ENCODE results near the gene TMCC3. TPM values are rescaled to one million over a fixed set of nuclear protein-coding genes. Genes with fewer than 3 reads are reported as not detected.
"Not testable (repeated sequence)": the region's sequence is repeated elsewhere in the genome, so short reads cannot be mapped to it uniquely, and the experiment has no call there.

TMCC3 gene
- total and polyA plus RNA-seq, 4 donors = 24.0 to 46.1 (median 31.3) TPM

GRCh38 chr12:94595152-94595551, 55.2 kb downstream of the TMCC3 start:
- Histone ChIP-seq H3K27me3 (ENCODE audit: control insufficient read depth, insufficient read depth, low read length) (no peaks in the 10 kb centered on the region), H3K36me3 (ENCODE audit: control insufficient read depth, insufficient read depth, low read length) (no peaks in the 10 kb centered on the region), H3K4me1 (ENCODE audit: control insufficient read depth, insufficient read depth, low read length) (peaks cover 10% of the 10 kb centered on the region), H3K4me3 (ENCODE audit: low read depth, low read length) (no peak overlapping the region), H3K27ac (ENCODE audit: low read depth, low read length) (no peak overlapping the region), H3K9me3 (ENCODE audit: control insufficient read depth, insufficient read depth, low read length) (no peaks in the 10 kb centered on the region)
- DNase-seq (ENCODE audit: low read depth in 4 of 6, low spot score in 6 of 6) = no peak
- WGBS (ENCODE audit: insufficient coverage) = no CpG with 5 or more reads among the region's 3 CpGs

- WGBS (ENCODE audit: insufficient coverage) = no CpG with 5 or more reads among the region's 3 CpGs
- H3K4me3 ChIP-seq (ENCODE audit: low read depth, low read length) = no peak overlapping the region
- H3K4me1 ChIP-seq (ENCODE audit: control insufficient read depth, insufficient read depth, low read length) = peaks cover 10% of the 10 kb centered on the region
- DNase-seq (ENCODE audit: low read depth in 4 of 6, low spot score in 6 of 6) = no peak
- no peak overlapping the region for H3K27ac ChIP-seq (ENCODE audit: low read depth, low read length)
- H3K9me3 ChIP-seq (ENCODE audit: control insufficient read depth, insufficient read depth, low read length) = no peaks in the 10 kb centered on the region
- no peaks in the 10 kb centered on the region for H3K27me3 ChIP-seq (ENCODE audit: control insufficient read depth, insufficient read depth, low read length)
- H3K36me3 ChIP-seq (ENCODE audit: control insufficient read depth, insufficient read depth, low read length) = no peaks in the 10 kb centered on the region
Measured at GRCh38 chr12:94594443-94594825, 55.9 kb downstream of the TMCC3 start.

- no peak for DNase-seq (ENCODE audit: low read depth in 4 of 6, low spot score in 6 of 6)
- Histone ChIP-seq H3K4me1 (ENCODE audit: control insufficient read depth, insufficient read depth, low read length) (peaks cover 10% of the 10 kb centered on the region), H3K27ac (ENCODE audit: low read depth, low read length) (no peak overlapping the region), H3K9me3 (ENCODE audit: control insufficient read depth, insufficient read depth, low read length) (no peaks in the 10 kb centered on the region), H3K4me3 (ENCODE audit: low read depth, low read length) (no peak overlapping the region), H3K36me3 (ENCODE audit: control insufficient read depth, insufficient read depth, low read length) (no peaks in the 10 kb centered on the region), H3K27me3 (ENCODE audit: control insufficient read depth, insufficient read depth, low read length) (no peaks in the 10 kb centered on the region)
- WGBS (ENCODE audit: insufficient coverage) = 80% methylated on average over 1 of the region's 4 CpGs
Measured at GRCh38 chr12:94593822-94594442, 56.4 kb downstream of the TMCC3 start.

- not testable (repeated sequence) for H3K36me3 ChIP-seq (ENCODE audit: control insufficient read depth, insufficient read depth, low read length); H3K27ac ChIP-seq (ENCODE audit: low read depth, low read length); H3K9me3 ChIP-seq (ENCODE audit: control insufficient read depth, insufficient read depth, low read length); H3K27me3 ChIP-seq (ENCODE audit: control insufficient read depth, insufficient read depth, low read length); H3K4me3 ChIP-seq (ENCODE audit: low read depth, low read length); DNase-seq (ENCODE audit: low read depth in 4 of 6, low spot score in 6 of 6)
- WGBS (ENCODE audit: insufficient coverage) = 98% methylated on average over 6 of the region's 9 CpGs
- peaks cover 18% of the 10 kb centered on the region for H3K4me1 ChIP-seq (ENCODE audit: control insufficient read depth, insufficient read depth, low read length)
Measured at GRCh38 chr12:94592723-94593122, 57.6 kb downstream of the TMCC3 start.

- no peaks in the 10 kb centered on the region for H3K36me3 ChIP-seq (ENCODE audit: control insufficient read depth, insufficient read depth, low read length)
- WGBS (ENCODE audit: insufficient coverage) = 78% methylated on average over 2 of the region's 6 CpGs
- H3K4me3 ChIP-seq (ENCODE audit: low read depth, low read length) = no peak overlapping the region
- peaks cover 18% of the 10 kb centered on the region for H3K4me1 ChIP-seq (ENCODE audit: control insufficient read depth, insufficient read depth, low read length)
- H3K27me3 ChIP-seq (ENCODE audit: control insufficient read depth, insufficient read depth, low read length) = no peaks in the 10 kb centered on the region
- H3K27ac ChIP-seq (ENCODE audit: low read depth, low read length) = no peak overlapping the region
- no peaks in the 10 kb centered on the region for H3K9me3 ChIP-seq (ENCODE audit: control insufficient read depth, insufficient read depth, low read length)
- no peak for DNase-seq (ENCODE audit: low read depth in 4 of 6, low spot score in 6 of 6)
Measured at GRCh38 chr12:94592080-94592479, 58.3 kb downstream of the TMCC3 start.

GRCh38 chr12:94590428-94590827, 59.9 kb downstream of the TMCC3 start:
- no peak overlapping the region for H3K4me3 ChIP-seq (ENCODE audit: low read depth, low read length)
- no peaks in the 10 kb centered on the region for H3K27me3 ChIP-seq (ENCODE audit: control insufficient read depth, insufficient read depth, low read length)
- H3K36me3 ChIP-seq (ENCODE audit: control insufficient read depth, insufficient read depth, low read length) = no peaks in the 10 kb centered on the region
- no peak for DNase-seq (ENCODE audit: low read depth in 4 of 6, low spot score in 6 of 6)
- no peak overlapping the region for H3K27ac ChIP-seq (ENCODE audit: low read depth, low read length)
- no peaks in the 10 kb centered on the region for H3K9me3 ChIP-seq (ENCODE audit: control insufficient read depth, insufficient read depth, low read length)
- peaks cover 18% of the 10 kb centered on the region for H3K4me1 ChIP-seq (ENCODE audit: control insufficient read depth, insufficient read depth, low read length)
- 54% methylated on average over 7 of the region's 8 CpGs for whole genome bisulfite sequencing (ENCODE audit: insufficient coverage)

- H3K36me3 ChIP-seq (ENCODE audit: control insufficient read depth, insufficient read depth, low read length) = no peaks in the 10 kb centered on the region
- WGBS (ENCODE audit: insufficient coverage) = 89% methylated on average over 2 of the region's 5 CpGs
- no peak overlapping the region for H3K4me3 ChIP-seq (ENCODE audit: low read depth, low read length)
- no peak for DNase-seq (ENCODE audit: low read depth in 4 of 6, low spot score in 6 of 6)
- H3K4me1 ChIP-seq (ENCODE audit: control insufficient read depth, insufficient read depth, low read length) = peaks cover 17% of the 10 kb centered on the region
- no peaks in the 10 kb centered on the region for H3K27me3 ChIP-seq (ENCODE audit: control insufficient read depth, insufficient read depth, low read length)
- H3K9me3 ChIP-seq (ENCODE audit: control insufficient read depth, insufficient read depth, low read length) = no peaks in the 10 kb centered on the region
- H3K27ac ChIP-seq (ENCODE audit: low read depth, low read length) = no peak overlapping the region
Measured at GRCh38 chr12:94589591-94590001, 60.8 kb downstream of the TMCC3 start.

GRCh38 chr12:94588346-94588745, 62.0 kb downstream of the TMCC3 start:
- Histone ChIP-seq H3K4me3 (ENCODE audit: low read depth, low read length) (no peak overlapping the region), H3K27ac (ENCODE audit: low read depth, low read length) (peak overlapping the region; percentile 69), H3K4me1 (ENCODE audit: control insufficient read depth, insufficient read depth, low read length) (peaks cover 15% of the 10 kb centered on the region), H3K27me3 (ENCODE audit: control insufficient read depth, insufficient read depth, low read length) (no peaks in the 10 kb centered on the region), H3K36me3 (ENCODE audit: control insufficient read depth, insufficient read depth, low read length) (no peaks in the 10 kb centered on the region), H3K9me3 (ENCODE audit: control insufficient read depth, insufficient read depth, low read length) (no peaks in the 10 kb centered on the region)
- DNase-seq (ENCODE audit: low read depth in 4 of 6, low spot score in 6 of 6) = no peak
- 44% methylated on average over 2 of the region's 4 CpGs for WGBS (ENCODE audit: insufficient coverage)

- 50% methylated on average over 6 of the region's 14 CpGs for WGBS (ENCODE audit: insufficient coverage)
- H3K9me3 ChIP-seq (ENCODE audit: control insufficient read depth, insufficient read depth, low read length) = no peaks in the 10 kb centered on the region
- H3K4me1 ChIP-seq (ENCODE audit: control insufficient read depth, insufficient read depth, low read length) = peaks cover 15% of the 10 kb centered on the region
- no peaks in the 10 kb centered on the region for H3K36me3 ChIP-seq (ENCODE audit: control insufficient read depth, insufficient read depth, low read length)
- DNase-seq (ENCODE audit: low read depth in 4 of 6, low spot score in 6 of 6) = no peak
- no peak overlapping the region for H3K4me3 ChIP-seq (ENCODE audit: low read depth, low read length)
- H3K27me3 ChIP-seq (ENCODE audit: control insufficient read depth, insufficient read depth, low read length) = no peaks in the 10 kb centered on the region
- peak overlapping the region; percentile 69 for H3K27ac ChIP-seq (ENCODE audit: low read depth, low read length)
Measured at GRCh38 chr12:94587266-94588241, 62.8 kb downstream of the TMCC3 start.
